GM13976 (cell line): ENCODE data around the gene ABLIM2.

Experiments used
- DNase-seq: peaks from one replicate; pipeline ENCODE4 v3.0.0; 2012; ENCODE audit warnings: low spot score
- in situ Hi-C: fragments of 300-500 bp; cut with MboI; formaldehyde crosslinking; loops from one replicate; pipeline ENCODE4 v1.12.0; 2022; ENCODE audit warnings: low sequenced_read_pairs, mixed read lengths, inconsistent platforms; ENCODE audit not compliant: unreplicated experiment
- TF ChIP-seq, protein P1 (sequence below): IDR thresholded peaks from 2 replicates; pipeline ENCODE4 v1.5.1; 2012; ENCODE audit warnings: borderline replicate concordance, mild to moderate bottlenecking; ENCODE audit not compliant: insufficient read depth; ENCODE audit errors: extremely low read depth, missing control alignments, control extremely low read depth

The ABLIM2 gene

DNA sequence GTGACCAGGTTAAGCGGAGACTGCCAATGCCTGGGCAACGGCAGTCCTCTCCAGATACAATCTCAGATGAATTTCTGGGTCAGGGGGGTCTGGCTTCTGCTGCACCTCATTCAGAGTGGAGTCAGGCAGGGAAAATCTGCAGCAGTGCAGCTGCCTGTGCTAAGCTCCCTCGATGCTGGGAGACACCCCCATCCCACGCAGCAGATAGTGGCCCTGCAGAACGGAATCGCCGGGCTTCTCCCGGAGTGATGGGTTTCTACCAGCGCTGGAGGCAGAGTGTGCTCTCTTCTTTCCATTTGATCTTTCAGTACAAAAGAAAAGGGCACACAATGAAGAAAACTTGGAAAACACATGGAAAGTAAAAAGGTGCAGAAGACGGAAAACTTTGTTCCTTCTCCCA, 5.2 kb downstream of the ABLIM2 start:
- TF ChIP-seq, protein P1, sequence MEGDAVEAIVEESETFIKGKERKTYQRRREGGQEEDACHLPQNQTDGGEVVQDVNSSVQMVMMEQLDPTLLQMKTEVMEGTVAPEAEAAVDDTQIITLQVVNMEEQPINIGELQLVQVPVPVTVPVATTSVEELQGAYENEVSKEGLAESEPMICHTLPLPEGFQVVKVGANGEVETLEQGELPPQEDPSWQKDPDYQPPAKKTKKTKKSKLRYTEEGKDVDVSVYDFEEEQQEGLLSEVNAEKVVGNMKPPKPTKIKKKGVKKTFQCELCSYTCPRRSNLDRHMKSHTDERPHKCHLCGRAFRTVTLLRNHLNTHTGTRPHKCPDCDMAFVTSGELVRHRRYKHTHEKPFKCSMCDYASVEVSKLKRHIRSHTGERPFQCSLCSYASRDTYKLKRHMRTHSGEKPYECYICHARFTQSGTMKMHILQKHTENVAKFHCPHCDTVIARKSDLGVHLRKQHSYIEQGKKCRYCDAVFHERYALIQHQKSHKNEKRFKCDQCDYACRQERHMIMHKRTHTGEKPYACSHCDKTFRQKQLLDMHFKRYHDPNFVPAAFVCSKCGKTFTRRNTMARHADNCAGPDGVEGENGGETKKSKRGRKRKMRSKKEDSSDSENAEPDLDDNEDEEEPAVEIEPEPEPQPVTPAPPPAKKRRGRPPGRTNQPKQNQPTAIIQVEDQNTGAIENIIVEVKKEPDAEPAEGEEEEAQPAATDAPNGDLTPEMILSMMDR: no peak
- no peak for DNase-seq
- in situ Hi-C loops: no loop called here

DNA sequence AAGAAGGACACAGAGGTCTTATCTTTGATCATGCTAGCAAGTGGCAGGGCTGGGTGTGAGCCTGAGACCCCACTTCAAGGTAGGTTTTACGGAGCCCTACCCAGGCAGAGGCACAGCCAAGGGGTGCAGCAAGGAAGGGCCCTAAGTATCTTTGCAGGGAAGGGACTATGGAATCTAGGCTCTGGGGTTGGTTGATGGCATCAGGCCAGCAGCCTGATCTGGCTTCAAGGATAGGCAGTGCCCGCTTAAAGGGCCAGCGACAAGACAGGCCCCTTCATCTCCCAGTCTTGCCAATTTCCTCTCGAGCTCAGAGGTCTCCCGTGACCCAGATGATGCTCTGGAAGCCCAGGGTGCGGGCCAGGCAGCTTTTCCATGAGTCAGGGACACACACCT, 5.8 kb downstream of the ABLIM2 start:
- TF ChIP-seq, protein P1: no peak
- no peak for DNase-seq
- in situ Hi-C loops: no loop called here

GRCh38 chr4:8152090-8152864, 6.3 kb downstream of the ABLIM2 start:
- in situ Hi-C loops: no loop called here
- TF ChIP-seq, protein P1: no peak
- DNase-seq: no peak

- in situ Hi-C loops: no loop called here
- TF ChIP-seq, protein P1: no peak
- no peak for DNase-seq
Measured at GRCh38 chr4:8151165-8151650, 7.4 kb downstream of the ABLIM2 start.

DNA sequence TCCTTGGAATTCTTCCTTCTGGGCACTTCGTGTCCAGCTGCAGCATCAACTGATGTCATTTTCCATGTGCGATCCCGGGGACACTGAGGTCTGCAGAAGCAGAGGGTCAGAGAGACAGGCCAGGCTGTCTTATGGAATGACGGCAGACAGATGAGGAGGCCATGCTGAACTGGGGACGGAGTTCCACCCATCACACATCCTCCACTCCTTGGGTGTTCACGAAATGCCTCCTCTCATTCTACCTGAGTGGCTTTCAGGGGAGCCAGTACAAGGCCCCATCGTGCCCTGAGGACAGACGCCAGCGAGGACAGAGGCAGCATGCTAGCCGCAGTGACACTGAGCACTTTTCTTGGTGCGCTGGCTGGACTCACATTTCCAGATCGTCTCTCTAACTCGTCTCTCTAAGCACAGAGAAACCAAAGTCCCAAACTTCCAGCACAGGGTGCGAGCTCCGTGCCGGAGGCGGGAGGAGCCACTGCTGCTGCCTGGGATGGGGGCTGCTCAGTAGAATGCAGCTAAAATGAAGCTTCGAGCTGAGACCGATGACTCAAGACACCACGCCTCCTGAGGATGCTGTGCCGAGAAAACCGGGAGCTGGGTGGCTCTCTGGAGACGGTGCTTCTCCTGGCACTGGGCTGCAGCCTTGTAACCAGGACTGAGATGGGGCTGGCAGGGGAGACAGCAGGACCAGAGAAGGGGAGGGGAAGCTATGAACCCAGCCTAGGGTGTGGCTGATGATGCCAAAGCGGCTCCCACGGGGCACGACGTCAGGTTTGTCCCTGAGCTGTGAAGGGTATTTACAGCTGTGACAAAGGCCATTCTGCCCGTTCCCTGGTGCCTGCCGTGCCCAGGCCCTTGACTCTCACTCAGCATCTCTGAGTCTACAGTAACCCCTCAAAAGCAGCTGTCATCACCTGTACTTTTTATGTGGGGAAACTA, 8.2 kb downstream of the ABLIM2 start:
- in situ Hi-C loops: no loop called here
- DNase-seq: no peak
- TF ChIP-seq, protein P1: no peak

GRCh38 chr4:8149664-8150063, 8.9 kb downstream of the ABLIM2 start:
- TF ChIP-seq, protein P1: no peak
- no peak for DNase-seq
- in situ Hi-C loops: no loop called here
